GM23338 (cell line): ENCODE results near the gene NUTM1. TPM values are rescaled to one million over a fixed set of nuclear protein-coding genes. Genes with fewer than 3 reads are reported as not detected.
A peak's percentile ranks its signal among the peaks of the same experiment; 100 is the strongest.

ENCODE experiments used
- ATAC-seq: fragments of 200-7000 bp; cut with Tn5 transposase; 3 replicates; pipeline ENCODE4 v1.9.1; 2020
- DNase-seq: peaks from one replicate; pipeline ENCODE4 v3.0.0-alpha.2; 2015; ENCODE audit warnings: low spot score
- H2AFZ ChIP-seq: fragments of 200-600 bp; sonication (generic); 2 replicates; pipeline ENCODE4 v1.8.0; 2016; ENCODE audit warnings: antibody characterized with exemption, mild to moderate bottlenecking, moderate library complexity
- H3F3A ChIP-seq: fragments of 200-600 bp; sonication (generic); replicated peaks from 2 replicates; pipeline ENCODE4 v1.8.0; 2017; ENCODE audit warnings: antibody characterized with exemption, mixed run types, low read depth
- H3K27ac ChIP-seq: fragments of 200-600 bp; sonication (generic); 2 replicates; pipeline ENCODE4 v1.6.1; 2016; ENCODE audit warnings: low read depth
- H3K27me3 ChIP-seq: fragments of 200-600 bp; sonication (generic); 2 replicates; pipeline ENCODE4 v1.8.0; 2016; ENCODE audit warnings: mild to moderate bottlenecking, mixed run types, moderate library complexity; ENCODE audit not compliant: insufficient read depth
- H3K36me3 ChIP-seq: fragments of 200-600 bp; sonication (generic); 2 replicates; pipeline ENCODE4 v1.8.0; 2016; ENCODE audit warnings: mild to moderate bottlenecking; ENCODE audit not compliant: insufficient read depth
- H3K4me1 ChIP-seq: fragments of 200-600 bp; sonication (generic); 2 replicates; pipeline ENCODE4 v1.8.0; 2016; ENCODE audit warnings: mild to moderate bottlenecking, moderate library complexity; ENCODE audit not compliant: insufficient read depth
- H3K4me2 ChIP-seq: fragments of 200-600 bp; sonication (generic); 2 replicates; pipeline ENCODE4 v1.7.1; 2017; ENCODE audit warnings: mixed run types
- H3K4me3 ChIP-seq: fragments of 200-600 bp; sonication (generic); 2 replicates; pipeline ENCODE4 v1.6.1; 2016; ENCODE audit warnings: mixed run types
- H3K79me2 ChIP-seq: fragments of 200-600 bp; sonication (generic); replicated peaks from 2 replicates; pipeline ENCODE4 v1.8.0; 2017; ENCODE audit warnings: mild to moderate bottlenecking; ENCODE audit not compliant: insufficient read depth
- H3K9me2 ChIP-seq: fragments of 200-600 bp; sonication (generic); 2 replicates; pipeline ENCODE4 v1.8.0; 2017; ENCODE audit not compliant: insufficient read depth
- H4K20me1 ChIP-seq: fragments of 200-600 bp; sonication (generic); replicated peaks from 2 replicates; pipeline ENCODE4 v1.8.0; 2017; ENCODE audit warnings: mild to moderate bottlenecking; ENCODE audit not compliant: insufficient read depth
- H3K27ac Mint-ChIP-seq: 2 replicates; pipeline ENCODE4 v1.8.0; 2020; ENCODE audit warnings: inconsistent platforms, mild to moderate bottlenecking, moderate library complexity, mixed read lengths
- H3K27me3 Mint-ChIP-seq: 3 replicates; pipeline ENCODE4 v1.8.0; 2022; ENCODE audit warnings: low read depth, mild to moderate bottlenecking, moderate library complexity, mixed read lengths, inconsistent platforms; ENCODE audit not compliant: insufficient read depth, poor library complexity
- H3K36me3 Mint-ChIP-seq: 3 replicates; pipeline ENCODE4 v1.8.0; 2021; ENCODE audit warnings: low read depth, mild to moderate bottlenecking, inconsistent platforms, moderate library complexity, mixed read lengths
- H3K4me1 Mint-ChIP-seq: 3 replicates; pipeline ENCODE4 v1.8.0; 2020; ENCODE audit warnings: mild to moderate bottlenecking, inconsistent platforms, mixed read lengths
- H3K4me3 Mint-ChIP-seq: 3 replicates; pipeline ENCODE4 v1.8.0; 2021; ENCODE audit warnings: moderate library complexity, mild to moderate bottlenecking, inconsistent platforms, mixed read lengths
- H3K9me3 Mint-ChIP-seq: 3 replicates; pipeline ENCODE4 v1.8.0; 2020; ENCODE audit warnings: moderate library complexity, mild to moderate bottlenecking, inconsistent platforms, mixed read lengths
- CREB1 ChIP-seq: fragments of 250-450 bp; sonication (Bioruptor Pico); IDR thresholded peaks from 2 replicates; pipeline ENCODE4 v1.5.0; 2020; ENCODE audit warnings: low read depth, mild to moderate bottlenecking, moderate library complexity
- CTCF ChIP-seq, 2 experiments: fragments of 200-600 bp in 1 of 2; sonication (generic) in 1 of 2; conservative IDR thresholded peaks; 2 replicates each; pipeline versions ENCODE4 v1.5.1 to v1.6.1; 2016 to 2017; ENCODE audit warnings: antibody characterized with exemption in 2 of 2, low read depth in 2 of 2, mild to moderate bottlenecking in 2 of 2, moderate library complexity in 1 of 2
- ETS1 ChIP-seq: IDR thresholded peaks from 2 replicates; pipeline ENCODE4 v1.6.1; 2016; ENCODE audit warnings: antibody characterized with exemption
- EZH2 ChIP-seq: fragments of 200-600 bp; sonication (generic); IDR thresholded peaks from one replicate; pipeline ENCODE4 v1.8.0; 2017; ENCODE audit warnings: antibody characterized with exemption, mild to moderate bottlenecking, low read depth; ENCODE audit not compliant: unreplicated experiment
- EZH2phosphoT487 ChIP-seq: fragments of 200-600 bp; sonication (generic); IDR thresholded peaks from one replicate; pipeline ENCODE4 v1.8.1; 2018; ENCODE audit warnings: antibody characterized with exemption; ENCODE audit not compliant: unreplicated experiment
- JUNB ChIP-seq: IDR thresholded peaks from one replicate; pipeline ENCODE4 v1.6.1; 2016; ENCODE audit warnings: antibody characterized with exemption; ENCODE audit not compliant: unreplicated experiment
- NANOG ChIP-seq: IDR thresholded peaks from 2 replicates; pipeline ENCODE4 v1.6.1; 2016; ENCODE audit warnings: antibody characterized with exemption, borderline replicate concordance
- POLR2AphosphoS5 ChIP-seq: IDR thresholded peaks from 2 replicates; pipeline ENCODE4 v1.6.1; 2016; ENCODE audit warnings: antibody characterized with exemption, low read depth
- STAT1 ChIP-seq: IDR thresholded peaks from one replicate; pipeline ENCODE4 v1.6.1; 2016; ENCODE audit warnings: antibody characterized with exemption; ENCODE audit not compliant: unreplicated experiment
- ZNF114 ChIP-seq: fragments of 250-450 bp; sonication (Bioruptor Pico); IDR thresholded peaks from 2 replicates; pipeline ENCODE4 v1.5.0; 2020; ENCODE audit warnings: mild to moderate bottlenecking, moderate library complexity
- ZNF331 ChIP-seq: fragments of 250-450 bp; sonication (Bioruptor Pico); IDR thresholded peaks from 2 replicates; pipeline ENCODE4 v1.5.0; 2020; ENCODE audit warnings: low read depth, mild to moderate bottlenecking, moderate library complexity
- ZNF462 ChIP-seq: fragments of 250-450 bp; sonication (Bioruptor Pico); IDR thresholded peaks from 2 replicates; pipeline ENCODE4 v1.5.0; 2020; ENCODE audit warnings: mild to moderate bottlenecking, moderate library complexity
- polyA plus RNA-seq: library from polyadenylated mRNA; unstranded; fragments of >200 nt; fragmentation: Nextera tagmentation; extraction: Ambion mirVana; gene quantifications from 2 replicates; pipeline ENCODE4 v1.2.1, GENCODE V29; 2016
- total RNA-seq: library from RNA; depleted of rRNA; stranded (reverse); fragments of >200 nt; shearing (Covaris generic); gene quantifications from 2 replicates; pipeline ENCODE4 v1.2.3, GENCODE V29; 2014
- TF ChIP-seq, protein P1 (sequence below): IDR thresholded peaks from one replicate; pipeline ENCODE4 v1.6.1; 2018; ENCODE audit warnings: antibody characterized with exemption; ENCODE audit not compliant: unreplicated experiment

NUTM1 gene
- total and polyA plus RNA-seq, 2 experiments from 2014 or later, result 0.16 to 1.2 TPM

DNA sequence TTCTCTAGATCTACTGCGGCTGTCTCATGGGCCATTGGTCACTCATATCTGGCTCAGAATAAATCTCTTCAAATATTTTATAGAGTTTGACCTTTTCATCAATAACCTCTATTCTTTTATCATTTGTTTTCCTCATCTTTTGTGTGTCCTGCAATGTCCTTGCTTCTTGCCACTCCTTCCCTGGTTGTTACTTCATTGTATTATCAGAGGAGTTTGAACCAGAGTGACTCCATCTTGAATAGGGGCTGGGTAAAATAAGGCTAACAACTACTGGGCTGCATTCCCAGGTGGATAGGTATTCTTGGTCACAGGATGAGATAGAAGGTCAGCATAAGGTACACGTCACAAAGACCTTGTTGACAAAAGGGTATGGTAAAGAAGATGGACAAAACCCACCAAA is 33.7 kb downstream of the NUTM1 start:
- no peak overlapping the region for H3K27ac Mint-ChIP-seq
- H3K36me3 Mint-ChIP-seq, result peaks cover 16% of the 10 kb centered on the region
- Histone ChIP-seq H3K4me1 (no peaks in the 10 kb centered on the region), H3K79me2 (no peaks in the 10 kb centered on the region), H3K27me3 (no peaks in the 10 kb centered on the region), H3F3A (no peaks in the 10 kb centered on the region), H3K27ac (no peak overlapping the region), H3K4me2 (0 out of 2 replicates have a peak overlapping the region, but pooled peaks have one; percentile 34), H4K20me1 (no peaks in the 10 kb centered on the region), H3K4me3 (no peak overlapping the region), H2AFZ (no peak overlapping the region), H3K9me2 (peaks cover 14% of the 10 kb centered on the region; the same call in 1 of the 2 replicates), H3K36me3 (no peaks in the 10 kb centered on the region)
- peaks cover 12% of the 10 kb centered on the region; the same call in 2 of the 3 replicates for H3K4me1 Mint-ChIP-seq
- H3K9me3 Mint-ChIP-seq, result peaks cover 22% of the 10 kb centered on the region; the same call in 2 of the 3 replicates
- TF ChIP-seq CREB1 (CRISPR knock-in tag) (no peak), POLR2AphosphoS5 (no peak), ZNF114 (no peak), STAT1 (no peak), EZH2phosphoT487 (no peak), ETS1 (no peak), ZNF462 (CRISPR knock-in tag) (no peak), EZH2 (no peak), JUNB (no peak), ZNF331 (CRISPR knock-in tag) (no peak), NANOG (no peak), CTCF (conservative IDR thresholded peaks at IDR 0.05; ENCODE audit: low read depth in 2 of 2) (no peak)
- TF ChIP-seq, protein P1, sequence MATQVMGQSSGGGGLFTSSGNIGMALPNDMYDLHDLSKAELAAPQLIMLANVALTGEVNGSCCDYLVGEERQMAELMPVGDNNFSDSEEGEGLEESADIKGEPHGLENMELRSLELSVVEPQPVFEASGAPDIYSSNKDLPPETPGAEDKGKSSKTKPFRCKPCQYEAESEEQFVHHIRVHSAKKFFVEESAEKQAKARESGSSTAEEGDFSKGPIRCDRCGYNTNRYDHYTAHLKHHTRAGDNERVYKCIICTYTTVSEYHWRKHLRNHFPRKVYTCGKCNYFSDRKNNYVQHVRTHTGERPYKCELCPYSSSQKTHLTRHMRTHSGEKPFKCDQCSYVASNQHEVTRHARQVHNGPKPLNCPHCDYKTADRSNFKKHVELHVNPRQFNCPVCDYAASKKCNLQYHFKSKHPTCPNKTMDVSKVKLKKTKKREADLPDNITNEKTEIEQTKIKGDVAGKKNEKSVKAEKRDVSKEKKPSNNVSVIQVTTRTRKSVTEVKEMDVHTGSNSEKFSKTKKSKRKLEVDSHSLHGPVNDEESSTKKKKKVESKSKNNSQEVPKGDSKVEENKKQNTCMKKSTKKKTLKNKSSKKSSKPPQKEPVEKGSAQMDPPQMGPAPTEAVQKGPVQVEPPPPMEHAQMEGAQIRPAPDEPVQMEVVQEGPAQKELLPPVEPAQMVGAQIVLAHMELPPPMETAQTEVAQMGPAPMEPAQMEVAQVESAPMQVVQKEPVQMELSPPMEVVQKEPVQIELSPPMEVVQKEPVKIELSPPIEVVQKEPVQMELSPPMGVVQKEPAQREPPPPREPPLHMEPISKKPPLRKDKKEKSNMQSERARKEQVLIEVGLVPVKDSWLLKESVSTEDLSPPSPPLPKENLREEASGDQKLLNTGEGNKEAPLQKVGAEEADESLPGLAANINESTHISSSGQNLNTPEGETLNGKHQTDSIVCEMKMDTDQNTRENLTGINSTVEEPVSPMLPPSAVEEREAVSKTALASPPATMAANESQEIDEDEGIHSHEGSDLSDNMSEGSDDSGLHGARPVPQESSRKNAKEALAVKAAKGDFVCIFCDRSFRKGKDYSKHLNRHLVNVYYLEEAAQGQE, result no peak
- ATAC-seq (no peak), DNase-seq (no peak)
- H3K4me3 Mint-ChIP-seq, result no peak overlapping the region
- no peaks in the 10 kb centered on the region for H3K27me3 Mint-ChIP-seq
